Stimulated activated CD8-positive, alpha-beta memory T cell treated with anti-CD3 and anti-CD28 coated beads, Interleukin-15, amount 100 ng/mL, for 24 hours (primary cell): Measurements from ENCODE around the gene MDP1.

Source experiments
- DNase-seq: peaks from one replicate; pipeline ENCODE4 v3.0.0-alpha.2; 2020; ENCODE audit warnings: low read depth

Gene MDP1

DNA sequence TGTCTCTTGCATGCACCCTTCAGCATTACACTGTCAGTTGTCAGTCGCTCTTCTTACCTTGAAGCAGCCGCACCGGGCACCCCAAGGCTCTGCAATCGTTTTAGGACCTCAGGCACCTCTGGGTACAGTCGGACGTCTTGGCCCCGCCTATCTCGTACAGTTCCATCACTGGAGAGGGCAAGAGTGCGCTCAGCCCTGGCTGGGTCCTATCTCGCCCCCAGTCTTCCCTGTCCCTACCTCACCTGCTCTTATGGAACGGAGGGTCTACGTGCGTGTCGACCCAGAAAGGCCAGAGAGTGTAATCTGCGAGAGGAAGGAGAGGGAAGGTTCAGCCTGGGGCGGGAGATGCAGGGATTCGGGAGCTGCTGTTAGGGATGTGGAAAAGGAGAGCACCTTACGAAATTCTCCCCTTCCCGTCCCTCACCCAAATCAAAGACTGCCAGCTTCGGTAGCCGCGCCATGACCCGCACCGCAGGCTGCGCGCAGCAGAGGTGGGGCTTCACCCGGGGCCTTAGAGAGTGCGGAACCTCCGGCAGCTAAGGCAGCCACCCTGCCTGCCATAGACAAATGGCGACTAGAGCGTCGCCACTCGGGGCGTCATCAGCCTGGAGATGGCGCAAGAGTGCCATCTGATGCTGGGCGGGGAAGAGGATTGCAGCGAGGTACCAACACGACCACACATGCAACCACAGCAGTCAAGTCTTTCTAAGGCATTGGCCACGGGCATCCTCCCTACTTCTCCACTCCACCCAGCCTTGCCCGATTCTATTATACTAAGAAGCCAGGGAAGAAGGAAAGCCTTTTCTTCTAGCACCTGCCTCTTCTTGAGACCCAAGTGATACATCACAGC is at the start of gene MDP1:
Gene MDP1 (minus strand): TSS at position 572 of the 850 bp plus-strand sequence. CDS start 111 bp downstream, at position 461.
- peak; percentile 54 for DNase-seq

- no peak for DNase-seq
Measured at GRCh38 chr14:24264298-24264697, 48.4 kb upstream of the MDP1 start.

DNA sequence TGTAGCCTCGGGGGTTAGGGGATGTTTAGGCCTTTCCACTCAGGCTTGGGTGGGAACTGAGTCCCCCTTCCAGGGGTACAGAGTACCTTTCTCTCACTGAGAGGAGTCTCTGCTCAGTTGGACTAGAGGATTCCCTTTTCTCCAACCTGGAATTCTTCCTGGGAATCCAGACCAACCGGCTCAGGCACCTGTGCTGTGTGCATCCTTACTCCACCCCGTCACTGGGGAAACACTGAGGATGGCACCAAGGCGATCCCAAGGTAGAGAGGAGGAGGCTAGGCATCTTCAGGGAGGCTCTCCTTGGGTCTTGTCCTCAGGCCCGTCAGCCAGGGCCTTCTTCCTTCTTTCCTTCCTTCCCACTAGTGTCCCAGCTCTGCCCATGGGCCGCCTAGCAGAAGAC is 48.0 kb upstream of the MDP1 start:
- DNase-seq = no peak

GRCh38 chr14:24262821-24263733 is 47.2 kb upstream of the MDP1 start, which contains the start of gene TGM1:
Gene TGM1 (minus strand): TSS chr14:24263177. CDS start chr14:24262352, 825 bp downstream.
- DNase-seq = no peak

DNA sequence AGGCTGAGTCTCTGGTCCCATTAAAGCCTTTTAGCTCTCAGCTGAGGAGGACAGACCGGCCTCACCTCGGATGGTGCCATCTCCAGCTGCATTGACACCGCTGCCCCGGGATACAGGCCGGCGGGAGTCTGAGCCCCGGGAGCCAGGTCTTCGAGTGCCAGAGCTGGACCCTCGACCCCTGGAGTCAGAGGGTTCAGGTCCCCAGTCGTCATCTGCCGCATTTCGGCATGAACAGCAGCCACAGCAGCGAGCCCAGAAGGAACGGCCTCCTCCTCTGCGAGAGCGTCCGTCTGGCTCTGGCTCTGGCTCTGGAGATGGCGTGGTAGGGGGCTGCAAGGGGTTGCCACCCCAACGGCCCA is 46.1 kb upstream of the MDP1 start:
- no peak for DNase-seq

- DNase-seq = no peak
Measured at GRCh38 chr14:24261256-24261968, 45.5 kb upstream of the MDP1 start.

DNA sequence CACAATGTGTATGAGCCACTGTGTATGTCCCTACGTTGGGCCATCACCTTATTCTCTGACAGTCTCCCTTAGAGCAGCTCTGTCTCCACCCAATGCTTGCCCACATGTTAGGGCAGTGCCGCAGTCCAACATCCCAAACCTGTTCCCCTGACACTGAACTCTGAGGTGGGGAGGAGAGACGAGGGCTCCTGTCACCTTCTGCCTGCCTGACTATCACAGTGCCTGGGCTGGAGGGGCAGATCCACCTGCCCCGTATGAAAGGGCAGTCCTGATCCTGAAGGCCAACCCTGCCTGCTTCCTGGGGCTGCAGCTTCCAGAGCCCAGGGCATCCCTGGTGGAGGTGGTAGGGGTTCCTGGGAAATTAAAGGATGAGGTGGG is 44.9 kb upstream of the MDP1 start:
- DNase-seq = no peak

DNA sequence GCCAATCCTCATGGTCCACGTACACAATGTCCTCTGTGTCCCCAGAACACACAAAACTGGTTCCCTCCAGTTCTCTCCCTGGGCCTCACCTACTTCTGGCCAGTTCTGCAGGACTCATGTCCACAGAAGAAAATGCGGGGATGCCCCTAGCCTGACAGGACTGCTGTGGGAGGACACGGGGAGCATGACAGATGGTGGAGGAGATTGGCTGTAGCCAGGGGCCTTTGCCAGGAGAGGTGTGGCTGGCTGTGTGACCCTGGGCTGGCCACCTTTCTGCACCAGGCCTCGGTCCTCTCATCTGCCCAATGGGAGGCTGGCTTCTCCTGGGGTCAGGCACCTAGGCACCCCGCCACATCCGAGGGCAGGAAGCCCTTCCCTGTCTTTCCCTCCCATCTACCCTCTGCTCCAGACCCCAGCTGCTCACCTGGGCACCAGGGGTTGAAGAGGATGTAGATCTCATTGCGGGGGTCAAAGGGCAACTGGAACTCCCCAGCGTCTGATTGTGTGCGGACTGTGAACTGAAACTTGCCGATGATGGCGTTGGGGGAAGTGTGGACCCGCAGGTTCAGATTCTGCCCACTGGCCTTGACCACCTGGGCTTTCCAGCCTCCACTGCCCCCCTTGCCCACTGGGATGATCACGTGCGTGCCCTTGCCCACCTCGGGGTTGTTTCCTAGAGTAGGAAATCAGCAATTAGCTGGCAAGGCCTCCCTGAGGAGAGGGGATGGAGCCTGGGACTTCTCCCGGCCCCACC is 44.3 kb upstream of the MDP1 start:
- DNase-seq = no peak

GRCh38 chr14:24259282-24260025 is 43.6 kb upstream of the MDP1 start:
- no peak for DNase-seq

DNA sequence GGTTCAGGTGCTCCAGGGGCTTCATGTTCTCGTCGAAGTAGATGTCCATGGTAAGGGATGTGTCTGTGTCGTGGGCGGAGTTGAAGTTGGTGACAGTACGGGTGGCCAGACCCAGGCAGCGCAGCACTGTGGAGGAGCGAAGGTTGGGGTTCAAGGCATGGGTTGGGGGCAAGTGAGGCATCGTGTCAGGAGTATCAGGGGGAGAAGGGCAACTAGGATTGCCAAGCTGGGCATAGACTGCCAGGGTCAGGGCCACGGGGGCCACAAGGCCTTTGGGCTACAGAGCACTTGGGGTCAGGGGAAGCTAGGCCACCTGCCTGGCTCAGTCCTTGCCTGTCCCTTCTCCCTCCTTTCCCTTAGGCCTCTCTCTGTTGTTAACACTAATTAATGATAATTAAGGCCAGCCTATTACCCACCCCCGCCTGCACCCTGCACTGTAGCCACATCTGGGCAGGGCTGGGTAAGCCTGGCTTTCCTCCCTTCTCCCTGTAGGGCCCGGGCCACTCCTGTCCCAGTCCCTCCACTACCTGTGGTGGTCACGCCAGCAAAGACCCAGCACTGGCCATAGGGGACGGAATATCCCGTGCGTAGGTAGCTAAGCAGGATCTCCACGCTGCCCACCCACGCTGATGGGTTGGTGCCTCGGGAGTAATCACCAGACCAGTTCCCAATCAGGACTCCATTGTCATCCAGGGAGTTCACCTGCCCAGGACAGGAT is 42.8 kb upstream of the MDP1 start:
- DNase-seq = no peak

- DNase-seq = no peak
Measured at GRCh38 chr14:24258119-24258518, 42.3 kb upstream of the MDP1 start.

- no peak for DNase-seq
Measured at GRCh38 chr14:24256960-24257359, 41.1 kb upstream of the MDP1 start.

DNA sequence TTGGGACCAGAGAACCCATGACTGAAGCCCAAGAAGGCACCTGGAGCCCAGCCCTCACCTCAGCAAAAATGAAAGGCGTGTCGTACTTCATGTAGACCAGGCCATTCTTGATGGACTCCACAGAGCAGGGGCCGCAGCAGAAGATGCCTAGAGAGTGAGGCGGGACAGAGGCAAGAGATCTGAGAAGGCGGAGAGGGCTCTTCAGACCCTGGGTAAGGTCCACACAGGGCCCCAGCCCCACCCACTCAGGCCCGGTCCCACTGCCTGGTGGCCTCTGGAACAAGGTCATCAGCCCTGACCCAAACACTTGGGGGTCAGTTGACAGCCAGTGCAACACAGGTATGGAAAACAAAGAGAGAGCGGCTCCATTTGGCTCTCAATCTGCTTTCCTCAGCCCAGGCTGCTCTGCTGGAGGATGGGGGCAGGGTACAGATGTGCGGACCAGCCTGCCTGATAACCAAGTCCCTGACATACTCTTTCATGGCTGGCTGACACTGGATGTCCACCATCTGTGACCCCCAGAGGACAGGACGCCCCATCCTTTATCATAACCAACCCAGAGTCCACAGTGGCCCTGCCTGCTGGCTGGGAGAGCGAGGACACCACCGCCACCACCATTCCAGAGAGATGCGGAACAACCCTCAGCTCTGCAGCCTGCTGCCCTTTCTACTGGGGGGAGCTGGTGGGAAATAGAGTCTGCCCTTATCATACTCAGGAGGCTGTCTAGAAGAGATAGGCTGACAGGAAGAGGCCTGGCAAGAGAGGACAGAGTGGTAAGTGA is 40.3 kb upstream of the MDP1 start:
- DNase-seq = no peak

DNA sequence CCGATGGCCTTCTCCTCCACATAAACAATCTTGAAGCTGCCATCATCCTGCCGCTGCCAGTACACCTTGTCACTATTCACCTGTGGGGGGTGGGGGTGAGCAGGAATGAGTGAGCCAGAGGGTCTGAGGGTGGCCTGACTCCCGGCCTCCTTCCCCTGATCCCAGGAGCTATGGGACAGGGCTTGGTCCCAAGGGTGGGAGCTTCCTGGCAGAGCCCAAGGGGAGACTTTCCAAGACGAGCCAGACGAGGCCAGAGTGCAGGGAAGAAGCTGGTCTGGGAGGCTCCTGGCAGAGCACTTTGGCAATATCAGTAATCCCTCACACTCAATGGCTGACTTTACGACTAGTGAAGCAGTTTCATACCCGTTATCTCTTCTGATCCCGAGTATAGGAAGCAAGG is 39.6 kb upstream of the MDP1 start:
- DNase-seq = no peak

DNA sequence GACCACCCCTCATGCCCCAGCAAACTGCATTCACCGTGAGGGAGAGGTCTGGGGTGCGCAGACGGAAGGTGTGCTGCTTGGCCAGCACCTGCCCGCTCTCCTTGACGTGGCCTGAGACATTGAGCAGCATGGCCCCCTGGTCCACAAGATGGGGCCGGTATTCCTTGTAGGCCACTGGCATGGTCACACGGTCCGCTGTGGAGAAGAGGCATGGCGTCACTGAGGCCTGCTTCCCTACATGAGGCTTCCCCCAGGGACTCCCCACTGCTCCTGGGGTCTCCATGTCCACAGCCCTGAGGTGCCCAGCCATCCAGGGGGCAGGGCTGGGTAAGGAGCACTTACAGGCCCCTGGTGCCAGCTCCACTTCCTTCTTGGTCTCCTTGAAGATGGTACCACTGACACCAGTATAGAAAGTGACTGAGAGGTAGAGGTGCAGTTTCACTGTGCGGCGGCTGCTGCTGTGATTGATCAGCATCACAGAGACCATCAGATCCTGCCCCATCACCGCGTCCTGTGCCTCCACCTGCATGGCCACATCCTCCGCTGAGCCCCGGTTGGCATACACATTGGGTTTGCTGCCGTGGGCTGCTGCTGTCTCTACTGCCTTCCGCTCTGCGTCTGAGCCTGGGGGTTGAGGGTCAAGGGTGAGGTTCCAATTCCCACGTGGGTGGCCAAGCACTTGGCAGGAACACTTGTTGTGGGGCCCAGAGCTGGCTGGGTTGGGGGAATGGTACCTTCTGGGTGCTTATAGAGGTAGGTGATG is 38.9 kb upstream of the MDP1 start:
- no peak for DNase-seq

GRCh38 chr14:24253936-24254335 is 38.1 kb upstream of the MDP1 start:
- no peak for DNase-seq

- no peak for DNase-seq
Measured at GRCh38 chr14:24252289-24253124, 36.6 kb upstream of the MDP1 start.

- DNase-seq = no peak
Measured at GRCh38 chr14:24251880-24252288, 36.0 kb upstream of the MDP1 start.
